Stimulated activated naive CD8-positive, alpha-beta T cell treated with anti-CD3 and anti-CD28 coated beads, Interleukin-15, Interleukin-2, amounts not matched to agents 100 ng/mL and 50 ng/mL, for 24 hours (primary cell): ENCODE data around the gene UGCG.
"Not testable (repeated sequence)": the region's sequence is repeated elsewhere in the genome, so short reads cannot be mapped to it uniquely, and the experiment has no call there.

Experiments
- H3K27ac Mint-ChIP-seq: one replicate; pipeline ENCODE4 v1.8.0; 2021; ENCODE audit warnings: mild to moderate bottlenecking, mixed read lengths
- H3K27me3 Mint-ChIP-seq: one replicate; pipeline ENCODE4 v1.8.0; 2021; ENCODE audit warnings: mixed read lengths
- H3K36me3 Mint-ChIP-seq: one replicate; pipeline ENCODE4 v1.8.0; 2021; ENCODE audit warnings: low read depth, mixed read lengths
- H3K4me1 Mint-ChIP-seq: one replicate; pipeline ENCODE4 v1.8.0; 2021; ENCODE audit warnings: low read depth, mixed read lengths
- H3K4me3 Mint-ChIP-seq: one replicate; pipeline ENCODE4 v1.8.0; 2021; ENCODE audit warnings: mild to moderate bottlenecking, mixed read lengths
- H3K9me3 Mint-ChIP-seq: one replicate; pipeline ENCODE4 v1.8.0; 2021; ENCODE audit warnings: mixed read lengths

The UGCG gene

GRCh38 chr9:111902391-111903139, 6.0 kb downstream of the UGCG start:
- Mint-ChIP-seq H3K36me3 (peaks cover 21% of the 10 kb centered on the region), H3K4me1 (peaks cover 36% of the 10 kb centered on the region), H3K4me3 (no peak overlapping the region), H3K9me3 (no peaks in the 10 kb centered on the region), H3K27ac (no peak overlapping the region), H3K27me3 (no peaks in the 10 kb centered on the region)

GRCh38 chr9:111903535-111903934, 6.9 kb downstream of the UGCG start:
- H3K4me3 Mint-ChIP-seq, H3K27ac Mint-ChIP-seq, H3K9me3 Mint-ChIP-seq, H3K27me3 Mint-ChIP-seq: not testable (repeated sequence)
- Mint-ChIP-seq H3K36me3 (peaks cover 29% of the 10 kb centered on the region), H3K4me1 (peaks cover 46% of the 10 kb centered on the region)

GRCh38 chr9:111904026-111904425, 7.4 kb downstream of the UGCG start:
- H3K4me1 Mint-ChIP-seq = peaks cover 51% of the 10 kb centered on the region
- H3K36me3 Mint-ChIP-seq = peaks cover 29% of the 10 kb centered on the region
- H3K9me3 Mint-ChIP-seq = no peaks in the 10 kb centered on the region
- no peak overlapping the region for H3K4me3 Mint-ChIP-seq
- H3K27ac Mint-ChIP-seq = peak overlapping the region; percentile 60
- no peaks in the 10 kb centered on the region for H3K27me3 Mint-ChIP-seq

- Mint-ChIP-seq H3K4me1 (peaks cover 60% of the 10 kb centered on the region), H3K36me3 (peaks cover 29% of the 10 kb centered on the region), H3K27me3 (no peaks in the 10 kb centered on the region), H3K9me3 (no peaks in the 10 kb centered on the region), H3K4me3 (no peak overlapping the region), H3K27ac (no peak overlapping the region)
Observed at GRCh38 chr9:111904891-111905291, 8.3 kb downstream of the UGCG start.

GRCh38 chr9:111907147-111907546, 10.5 kb downstream of the UGCG start:
- peak overlapping the region; percentile 17 for H3K4me3 Mint-ChIP-seq

GRCh38 chr9:111909444-111909843, 12.8 kb downstream of the UGCG start:
- Mint-ChIP-seq H3K4me3 (peak overlapping the region; percentile 52), H3K27me3 (no peaks in the 10 kb centered on the region), H3K36me3 (peaks cover 28% of the 10 kb centered on the region), H3K27ac (peak overlapping the region; percentile 13), H3K9me3 (no peaks in the 10 kb centered on the region), H3K4me1 (peaks cover 95% of the 10 kb centered on the region)

More at GRCh38 chr9:111907147-111907546, 10.5 kb downstream of the UGCG start:
- Mint-ChIP-seq H3K9me3 (no peaks in the 10 kb centered on the region), H3K27ac (no peak overlapping the region), H3K36me3 (peaks cover 29% of the 10 kb centered on the region), H3K4me1 (peaks cover 82% of the 10 kb centered on the region), H3K27me3 (no peaks in the 10 kb centered on the region)

GRCh38 chr9:111910428-111910827, 13.8 kb downstream of the UGCG start:
- H3K9me3 Mint-ChIP-seq = no peaks in the 10 kb centered on the region
- H3K27ac Mint-ChIP-seq = peak overlapping the region; percentile 65
- H3K27me3 Mint-ChIP-seq = no peaks in the 10 kb centered on the region
- H3K4me3 Mint-ChIP-seq = peak overlapping the region; percentile 11
- H3K4me1 Mint-ChIP-seq = peaks cover 98% of the 10 kb centered on the region
- H3K36me3 Mint-ChIP-seq = peaks cover 36% of the 10 kb centered on the region

GRCh38 chr9:111913159-111913558, 16.5 kb downstream of the UGCG start:
- Mint-ChIP-seq H3K27ac (no peak overlapping the region), H3K9me3 (no peaks in the 10 kb centered on the region), H3K4me3 (peak overlapping the region; percentile 0), H3K27me3 (no peaks in the 10 kb centered on the region), H3K4me1 (peaks cover 94% of the 10 kb centered on the region), H3K36me3 (peaks cover 31% of the 10 kb centered on the region)

GRCh38 chr9:111914749-111915424, 18.3 kb downstream of the UGCG start:
- Mint-ChIP-seq H3K4me1 (peaks cover 83% of the 10 kb centered on the region), H3K27ac (peak overlapping the region; percentile 98), H3K9me3 (no peaks in the 10 kb centered on the region), H3K27me3 (no peaks in the 10 kb centered on the region), H3K36me3 (peaks cover 36% of the 10 kb centered on the region), H3K4me3 (peak overlapping the region; percentile 77)

- H3K27ac Mint-ChIP-seq = peak overlapping the region; percentile 98
- H3K4me3 Mint-ChIP-seq = peak overlapping the region; percentile 77
- peaks cover 80% of the 10 kb centered on the region for H3K4me1 Mint-ChIP-seq
- no peaks in the 10 kb centered on the region for H3K27me3 Mint-ChIP-seq
- H3K36me3 Mint-ChIP-seq = peaks cover 41% of the 10 kb centered on the region
- H3K9me3 Mint-ChIP-seq = no peaks in the 10 kb centered on the region
Observed at GRCh38 chr9:111915425-111915758, 18.8 kb downstream of the UGCG start.

GRCh38 chr9:111916234-111916645, 19.6 kb downstream of the UGCG start:
- Mint-ChIP-seq H3K27ac (peak overlapping the region; percentile 90), H3K36me3 (peaks cover 48% of the 10 kb centered on the region), H3K27me3 (no peaks in the 10 kb centered on the region), H3K4me1 (peaks cover 71% of the 10 kb centered on the region), H3K4me3 (peak overlapping the region; percentile 21), H3K9me3 (no peaks in the 10 kb centered on the region)

GRCh38 chr9:111917201-111917600, 20.6 kb downstream of the UGCG start:
- H3K4me3 Mint-ChIP-seq = no peak overlapping the region
- H3K9me3 Mint-ChIP-seq = no peaks in the 10 kb centered on the region
- H3K36me3 Mint-ChIP-seq = peaks cover 48% of the 10 kb centered on the region
- peak overlapping the region; percentile 32 for H3K27ac Mint-ChIP-seq
- no peaks in the 10 kb centered on the region for H3K27me3 Mint-ChIP-seq
- peaks cover 65% of the 10 kb centered on the region for H3K4me1 Mint-ChIP-seq

- Mint-ChIP-seq H3K4me3 (no peak overlapping the region), H3K36me3 (peaks cover 55% of the 10 kb centered on the region), H3K27ac (peak overlapping the region; percentile 32), H3K4me1 (peaks cover 61% of the 10 kb centered on the region), H3K27me3 (no peaks in the 10 kb centered on the region), H3K9me3 (no peaks in the 10 kb centered on the region)
Observed at GRCh38 chr9:111917980-111918379, 21.4 kb downstream of the UGCG start.

- no peak overlapping the region for H3K4me3 Mint-ChIP-seq
- H3K27me3 Mint-ChIP-seq = no peaks in the 10 kb centered on the region
- H3K4me1 Mint-ChIP-seq = peaks cover 44% of the 10 kb centered on the region
- peaks cover 48% of the 10 kb centered on the region for H3K36me3 Mint-ChIP-seq
- peak overlapping the region; percentile 26 for H3K27ac Mint-ChIP-seq
- H3K9me3 Mint-ChIP-seq = no peaks in the 10 kb centered on the region
Observed at GRCh38 chr9:111919875-111920274, 23.3 kb downstream of the UGCG start.

GRCh38 chr9:111920531-111920930, 23.9 kb downstream of the UGCG start:
- no peaks in the 10 kb centered on the region for H3K27me3 Mint-ChIP-seq
- peaks cover 44% of the 10 kb centered on the region for H3K4me1 Mint-ChIP-seq
- H3K4me3 Mint-ChIP-seq = no peak overlapping the region
- no peaks in the 10 kb centered on the region for H3K9me3 Mint-ChIP-seq
- peaks cover 48% of the 10 kb centered on the region for H3K36me3 Mint-ChIP-seq
- H3K27ac Mint-ChIP-seq = no peak overlapping the region
